ENCODE measurements around the gene COA6.

COA6 gene

GRCh38 chr1:234373064-234373958, at the start of gene COA6:
Gene COA6, plus strand, starts transcription at chr1:234373456. Its CDS starts 11 bp downstream, at chr1:234373467.
- DNase-seq = peak; percentile 92

- DNase-seq = no peak
Measured at GRCh38 chr1:234324821-234325220, 48.4 kb upstream of the COA6 start.

- peak; percentile 42 for DNase-seq
Measured at GRCh38 chr1:234325878-234326496, 47.3 kb upstream of the COA6 start.

GRCh38 chr1:234326497-234327366, 46.5 kb upstream of the COA6 start:
- peak; percentile 76 for DNase-seq

- DNase-seq = no peak
Measured at GRCh38 chr1:234327577-234328164, 45.6 kb upstream of the COA6 start.

GRCh38 chr1:234330843-234331215, 42.4 kb upstream of the COA6 start:
- DNase-seq = no peak

GRCh38 chr1:234331507-234331906, 41.7 kb upstream of the COA6 start:
- DNase-seq = no peak

GRCh38 chr1:234336359-234336758, 36.9 kb upstream of the COA6 start:
- no peak for DNase-seq

GRCh38 chr1:234337233-234337632, 36.0 kb upstream of the COA6 start:
- no peak for DNase-seq

- DNase-seq = no peak
Measured at GRCh38 chr1:234340528-234340927, 32.7 kb upstream of the COA6 start.

- DNase-seq = no peak
Measured at GRCh38 chr1:234342774-234343173, 30.5 kb upstream of the COA6 start.

- no peak for DNase-seq
Measured at GRCh38 chr1:234345237-234345636, 28.0 kb upstream of the COA6 start.

- DNase-seq = no peak
Measured at GRCh38 chr1:234348964-234349363, 24.3 kb upstream of the COA6 start.

GRCh38 chr1:234355782-234356510, 17.3 kb upstream of the COA6 start:
- DNase-seq = no peak

- DNase-seq = peak; percentile 65
Measured at GRCh38 chr1:234356615-234357269, 16.5 kb upstream of the COA6 start.

GRCh38 chr1:234357831-234358230, 15.4 kb upstream of the COA6 start:
- DNase-seq = no peak

GRCh38 chr1:234361102-234361603, 12.1 kb upstream of the COA6 start:
- no peak for DNase-seq

- no peak for DNase-seq
Measured at GRCh38 chr1:234362558-234362957, 10.7 kb upstream of the COA6 start.

- DNase-seq = peak; percentile 61
Measured at GRCh38 chr1:234368320-234369032, 4.8 kb upstream of the COA6 start.

GRCh38 chr1:234369033-234369430, 4.2 kb upstream of the COA6 start:
- DNase-seq = no peak

GRCh38 chr1:234369784-234370183, 3.5 kb upstream of the COA6 start:
- DNase-seq = no peak
